Ascending aorta (tissue), 2 donors: ENCODE measurements around the gene PRRC2C. TPM values are rescaled to one million over a fixed set of nuclear protein-coding genes. Genes with fewer than 3 reads are reported as not detected.

Source experiments
- DNase-seq, 2 donors: peaks; one replicate each; pipeline ENCODE4 v3.0.0-alpha.2; 2019; ENCODE audit warnings: low spot score in 2 of 2
- H3K27ac ChIP-seq, 2 donors: fragments of 200-600 bp; sonication (generic); one replicate each; pipeline ENCODE4 v1.5.1; 2016 to 2017; ENCODE audit warnings: mild to moderate bottlenecking in 1 of 2
- H3K27me3 ChIP-seq: fragments of 200-600 bp; sonication (generic); one replicate; pipeline ENCODE4 v1.5.1; 2017
- H3K36me3 ChIP-seq, 2 donors: fragments of 200-600 bp; sonication (generic); one replicate each; pipeline ENCODE4 v1.5.1; 2016
- H3K4me1 ChIP-seq, 2 donors: fragments of 200-600 bp; sonication (generic); one replicate each; pipeline ENCODE4 v1.5.1; 2016 to 2017; ENCODE audit warnings: mild to moderate bottlenecking in 1 of 2
- H3K4me3 ChIP-seq, 2 donors: fragments of 200-600 bp; sonication (generic); one replicate each; pipeline ENCODE4 v1.5.1; 2016 to 2017; ENCODE audit warnings: mild to moderate bottlenecking in 1 of 2
- H3K9me3 ChIP-seq, 2 donors: fragments of 200-600 bp; sonication (generic); one replicate each; pipeline ENCODE4 v1.5.1; 2016
- intact Hi-C: fragments of 100-400 bp; cut with DNase I; formaldehyde crosslinking; loops from one replicate; pipeline ENCODE4 v1.15.1; 2023
- total RNA-seq: library from RNA; depleted of rRNA; stranded (reverse); fragments of >200 nt; gene quantifications from one replicate; pipeline ENCODE4 v1.1.0, GENCODE V29; 2016
- TF ChIP-seq, protein P1 (sequence below), 3 experiments: fragments of 200-600 bp in 2 of 3; fragments of 450-650 bp in 1 of 3; sonication (generic) in 2 of 3; IDR thresholded peaks; one replicate each; pipeline ENCODE4 v1.5.1; 2016 to 2019; ENCODE audit warnings: antibody characterized with exemption in 3 of 3, mild to moderate bottlenecking in 1 of 3, moderate library complexity in 1 of 3

PRRC2C gene
- total RNA-seq, 1 donor from 2014 or later = 46.3 TPM

GRCh38 chr1:171500304-171500703 lies 15.0 kb downstream of the PRRC2C start:
- DNase-seq = no peak
- Histone ChIP-seq H3K9me3 (no peaks in the 10 kb centered on the region), H3K27me3 (no peaks in the 10 kb centered on the region), H3K4me1 (peaks cover 0 to 22% of the 10 kb centered on the region in 2 donors), H3K27ac (no peak overlapping the region), H3K36me3 (no peaks in the 10 kb centered on the region), H3K4me3 (no peak overlapping the region)
- TF ChIP-seq, protein P1, sequence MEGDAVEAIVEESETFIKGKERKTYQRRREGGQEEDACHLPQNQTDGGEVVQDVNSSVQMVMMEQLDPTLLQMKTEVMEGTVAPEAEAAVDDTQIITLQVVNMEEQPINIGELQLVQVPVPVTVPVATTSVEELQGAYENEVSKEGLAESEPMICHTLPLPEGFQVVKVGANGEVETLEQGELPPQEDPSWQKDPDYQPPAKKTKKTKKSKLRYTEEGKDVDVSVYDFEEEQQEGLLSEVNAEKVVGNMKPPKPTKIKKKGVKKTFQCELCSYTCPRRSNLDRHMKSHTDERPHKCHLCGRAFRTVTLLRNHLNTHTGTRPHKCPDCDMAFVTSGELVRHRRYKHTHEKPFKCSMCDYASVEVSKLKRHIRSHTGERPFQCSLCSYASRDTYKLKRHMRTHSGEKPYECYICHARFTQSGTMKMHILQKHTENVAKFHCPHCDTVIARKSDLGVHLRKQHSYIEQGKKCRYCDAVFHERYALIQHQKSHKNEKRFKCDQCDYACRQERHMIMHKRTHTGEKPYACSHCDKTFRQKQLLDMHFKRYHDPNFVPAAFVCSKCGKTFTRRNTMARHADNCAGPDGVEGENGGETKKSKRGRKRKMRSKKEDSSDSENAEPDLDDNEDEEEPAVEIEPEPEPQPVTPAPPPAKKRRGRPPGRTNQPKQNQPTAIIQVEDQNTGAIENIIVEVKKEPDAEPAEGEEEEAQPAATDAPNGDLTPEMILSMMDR (IDR thresholded peaks at IDR 0.05) = no peak
- intact Hi-C loops = no loop called here

GRCh38 chr1:171500803-171501202 lies 15.5 kb downstream of the PRRC2C start:
- TF ChIP-seq, protein P1 (IDR thresholded peaks at IDR 0.05) = no peak
- no peaks in the 10 kb centered on the region for H3K9me3 ChIP-seq
- intact Hi-C loops = no loop called here
- peaks cover 0 to 24% of the 10 kb centered on the region in 2 donors for H3K4me1 ChIP-seq
- H3K36me3 ChIP-seq = no peaks in the 10 kb centered on the region
- H3K27ac ChIP-seq = no peak overlapping the region
- no peak overlapping the region for H3K4me3 ChIP-seq
- H3K27me3 ChIP-seq = no peaks in the 10 kb centered on the region
- DNase-seq = no peak

- no peak for DNase-seq
- TF ChIP-seq, protein P1 (IDR thresholded peaks at IDR 0.05) = no peak
- no peaks in the 10 kb centered on the region for H3K27me3 ChIP-seq
- intact Hi-C loops = no loop called here
- no peak overlapping the region for H3K27ac ChIP-seq
- no peak overlapping the region for H3K4me3 ChIP-seq
- H3K36me3 ChIP-seq = no peaks in the 10 kb centered on the region
- no peaks in the 10 kb centered on the region for H3K9me3 ChIP-seq
- H3K4me1 ChIP-seq = peaks cover 4 to 27% of the 10 kb centered on the region in 2 donors
These were observed 16.1 kb downstream of the PRRC2C start for GRCh38 chr1:171501305-171502024.

- H3K36me3 ChIP-seq = no peaks in the 10 kb centered on the region
These were observed 21.4 kb downstream of the PRRC2C start for GRCh38 chr1:171506525-171507304.

DNA sequence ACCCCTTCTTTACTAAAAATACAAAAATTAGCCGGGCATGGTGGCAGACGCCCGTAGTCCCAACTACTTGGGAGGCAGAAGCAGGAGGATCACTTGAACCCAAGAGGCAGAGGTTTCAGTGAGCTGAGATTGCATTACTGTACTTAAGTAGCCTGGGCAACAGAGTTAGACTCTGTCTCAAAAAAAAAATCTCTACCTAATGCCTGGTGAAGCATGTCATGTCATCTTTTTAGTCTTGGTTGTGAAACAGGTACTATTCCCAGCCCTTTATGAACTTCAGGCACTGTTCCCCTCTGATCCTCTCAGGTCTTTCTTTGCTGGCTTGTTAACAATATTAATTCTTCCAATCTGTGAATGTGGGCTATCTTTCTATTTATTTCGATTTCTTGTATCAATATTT lies 22.1 kb downstream of the PRRC2C start:
- peaks cover 4 to 47% of the 10 kb centered on the region in 2 donors for H3K4me1 ChIP-seq
- no peak overlapping the region for H3K4me3 ChIP-seq
- DNase-seq = no peak
- intact Hi-C loops = no loop called here
- no peaks in the 10 kb centered on the region for H3K9me3 ChIP-seq
- peak overlapping the region in 1 of 2 donors; percentile 7 for H3K27ac ChIP-seq
- H3K27me3 ChIP-seq = no peaks in the 10 kb centered on the region
- TF ChIP-seq, protein P1 (IDR thresholded peaks at IDR 0.05) = no peak
- H3K36me3 ChIP-seq = no peaks in the 10 kb centered on the region

More at GRCh38 chr1:171506525-171507304, 21.4 kb downstream of the PRRC2C start:
- no peak for DNase-seq
- Histone ChIP-seq H3K9me3 (no peaks in the 10 kb centered on the region), H3K27ac (peak overlapping the region in 1 of 2 donors; percentile 7), H3K27me3 (no peaks in the 10 kb centered on the region), H3K4me3 (no peak overlapping the region), H3K4me1 (peaks cover 4 to 45% of the 10 kb centered on the region in 2 donors)
- TF ChIP-seq, protein P1 (IDR thresholded peaks at IDR 0.05) = no peak
- intact Hi-C loops = no loop called here
